Esophagus muscularis mucosa (tissue), 4 donors: Measurements from ENCODE around the gene APPL2. TPM values are rescaled to one million over a fixed set of nuclear protein-coding genes. Genes with fewer than 3 reads are reported as not detected.

Experiments used
- DNase-seq: peaks from one replicate; pipeline ENCODE4 v3.0.0-alpha.2; 2017; ENCODE audit errors: extremely low spot score
- H3K27ac ChIP-seq, 4 donors: fragments of 200-600 bp; sonication (generic); replicated peaks in 1 of 4; 1 replicate in 3 of 4; 2 replicates in 1 of 4; pipeline ENCODE4 v1.5.1; 2016 to 2019; ENCODE audit warnings: mild to moderate bottlenecking in 1 of 4
- H3K27me3 ChIP-seq, 4 donors: fragments of 200-600 bp; sonication (generic); one replicate each; pipeline versions ENCODE4 v1.5.1 to v1.6.0; 2016 to 2019
- H3K36me3 ChIP-seq, 4 donors: fragments of 200-600 bp; sonication (generic); one replicate each; pipeline ENCODE4 v1.5.1; 2016 to 2019
- H3K4me1 ChIP-seq, 4 donors: fragments of 200-600 bp; sonication (generic); one replicate each; pipeline ENCODE4 v1.5.1; 2016 to 2019
- H3K4me3 ChIP-seq, 4 donors: fragments of 200-600 bp; sonication (generic); 1 replicate in 2 of 4; 2 replicates in 2 of 4; pipeline ENCODE4 v1.5.1; 2016 to 2019; ENCODE audit warnings: mild to moderate bottlenecking in 4 of 4, moderate library complexity in 1 of 4
- H3K9me3 ChIP-seq, 4 donors: fragments of 200-600 bp; sonication (generic); 1 replicate in 3 of 4; 2 replicates in 1 of 4; pipeline ENCODE4 v1.5.1; 2016 to 2019
- EP300 ChIP-seq: sonication (generic); formaldehyde crosslinking; IDR thresholded peaks from one replicate; pipeline ENCODE4 v1.6.1; 2017; ENCODE audit warnings: antibody characterized with exemption
- POLR2A ChIP-seq: fragments of 450-650 bp; IDR thresholded peaks from one replicate; pipeline ENCODE4 v1.6.1; 2017; ENCODE audit warnings: antibody characterized with exemption, moderate library complexity, mild to moderate bottlenecking, low read depth
- POLR2AphosphoS5 ChIP-seq, 2 donors: sonication (generic); formaldehyde crosslinking; IDR thresholded peaks; one replicate each; pipeline ENCODE4 v1.6.1; 2017; ENCODE audit warnings: antibody characterized with exemption in 2 of 2
- WGBS: methylation state at CpG from one replicate; pipeline ENCODE4 v1.1.5; 2018; 5-methylcytosine and 5-hydroxymethylcytosine counted together
- intact Hi-C: fragments of 100-400 bp; cut with DNase I; formaldehyde crosslinking; loops from one replicate; pipeline ENCODE4 v1.15.1; 2023
- total RNA-seq, 4 donors: library from RNA; depleted of rRNA; stranded (reverse); fragments of >200 nt; gene quantifications; one replicate each; pipeline versions ENCODE4 v1.1.0 to v1.2.1, GENCODE V29; 2016
- TF ChIP-seq, protein P1 (sequence below), 3 experiments: fragments of 200-600 bp in 2 of 3; fragments of 450-650 bp in 1 of 3; sonication (generic) in 2 of 3; IDR thresholded peaks; one replicate each; pipeline ENCODE4 v1.5.1; 2017 to 2019; ENCODE audit warnings: antibody characterized with exemption in 3 of 3, mild to moderate bottlenecking in 2 of 3, moderate library complexity in 1 of 3

The APPL2 gene
- total RNA-seq, 4 donors from 2014 or later, result 16.6 to 30.0 (median 23.3) TPM

GRCh38 chr12:105264771-105265170 is 28.8 kb upstream of the APPL2 start:
- DNase-seq, result peak; percentile 74
- H3K9me3 ChIP-seq, result no peaks in the 10 kb centered on the region
- H3K27ac ChIP-seq, result no peak overlapping the region
- intact Hi-C loops, result no loop called here
- H3K4me3 ChIP-seq, result no peak overlapping the region
- TF ChIP-seq EP300 (no peak), POLR2AphosphoS5 (IDR thresholded peaks at IDR 0.05) (no peak), POLR2A (no peak)
- TF ChIP-seq, protein P1, sequence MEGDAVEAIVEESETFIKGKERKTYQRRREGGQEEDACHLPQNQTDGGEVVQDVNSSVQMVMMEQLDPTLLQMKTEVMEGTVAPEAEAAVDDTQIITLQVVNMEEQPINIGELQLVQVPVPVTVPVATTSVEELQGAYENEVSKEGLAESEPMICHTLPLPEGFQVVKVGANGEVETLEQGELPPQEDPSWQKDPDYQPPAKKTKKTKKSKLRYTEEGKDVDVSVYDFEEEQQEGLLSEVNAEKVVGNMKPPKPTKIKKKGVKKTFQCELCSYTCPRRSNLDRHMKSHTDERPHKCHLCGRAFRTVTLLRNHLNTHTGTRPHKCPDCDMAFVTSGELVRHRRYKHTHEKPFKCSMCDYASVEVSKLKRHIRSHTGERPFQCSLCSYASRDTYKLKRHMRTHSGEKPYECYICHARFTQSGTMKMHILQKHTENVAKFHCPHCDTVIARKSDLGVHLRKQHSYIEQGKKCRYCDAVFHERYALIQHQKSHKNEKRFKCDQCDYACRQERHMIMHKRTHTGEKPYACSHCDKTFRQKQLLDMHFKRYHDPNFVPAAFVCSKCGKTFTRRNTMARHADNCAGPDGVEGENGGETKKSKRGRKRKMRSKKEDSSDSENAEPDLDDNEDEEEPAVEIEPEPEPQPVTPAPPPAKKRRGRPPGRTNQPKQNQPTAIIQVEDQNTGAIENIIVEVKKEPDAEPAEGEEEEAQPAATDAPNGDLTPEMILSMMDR (IDR thresholded peaks at IDR 0.05), result no peak
- peaks cover 0 to 9% (median 0%) of the 10 kb centered on the region in 4 donors for H3K27me3 ChIP-seq
- no peaks in the 10 kb centered on the region for H3K36me3 ChIP-seq
- no peaks in the 10 kb centered on the region for H3K4me1 ChIP-seq
- 94% methylated on average over 4 of the region's 4 CpGs for WGBS

DNA sequence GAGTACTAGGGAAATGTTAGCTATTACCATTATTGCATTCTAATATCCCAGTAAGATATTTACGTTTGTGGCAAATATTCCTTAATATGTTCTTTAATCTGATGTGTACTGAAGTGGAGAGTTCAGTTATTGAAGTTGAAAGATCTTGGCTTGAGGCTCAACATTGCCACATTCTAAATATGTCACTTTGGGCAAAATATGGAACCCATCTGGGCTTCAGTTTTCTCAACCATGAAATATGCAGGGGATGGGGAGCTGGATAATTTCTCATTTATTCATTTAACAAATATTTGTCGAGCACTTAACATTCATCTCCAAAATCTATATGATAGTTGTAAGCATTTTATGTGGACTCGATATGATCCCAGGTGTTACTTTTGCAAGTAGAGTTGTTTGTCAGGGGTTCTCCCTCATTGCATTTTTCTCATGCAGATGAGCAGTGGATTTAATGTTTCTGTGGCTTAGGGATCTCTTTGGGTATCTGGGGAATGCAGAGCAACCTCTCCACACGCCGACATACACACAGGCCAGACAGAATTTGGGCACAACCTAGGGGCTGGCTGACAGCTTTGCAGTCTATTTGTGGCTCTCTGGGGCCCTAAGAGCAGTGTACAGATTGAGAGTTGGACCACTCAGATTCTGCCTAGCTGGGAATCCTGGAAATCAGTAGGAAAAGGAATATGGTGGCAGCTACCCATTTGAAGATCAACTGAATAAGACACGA is 26.6 kb upstream of the APPL2 start:
- no peaks in the 10 kb centered on the region for H3K9me3 ChIP-seq
- H3K27ac ChIP-seq, result no peak overlapping the region
- peaks cover 0 to 16% (median 0%) of the 10 kb centered on the region in 4 donors for H3K27me3 ChIP-seq
- TF ChIP-seq EP300, result no peak
- no peak for TF ChIP-seq POLR2AphosphoS5 (IDR thresholded peaks at IDR 0.05)
- TF ChIP-seq, protein P1 (IDR thresholded peaks at IDR 0.05), result no peak
- no peak for TF ChIP-seq POLR2A
- no peak overlapping the region for H3K4me3 ChIP-seq
- peak; percentile 21 for DNase-seq
- no peaks in the 10 kb centered on the region for H3K36me3 ChIP-seq
- no peaks in the 10 kb centered on the region for H3K4me1 ChIP-seq
- intact Hi-C loops, result no loop called here
- 89% methylated on average over 6 of the region's 6 CpGs for WGBS

GRCh38 chr12:105261010-105261409 is 25.0 kb upstream of the APPL2 start:
- no peak overlapping the region for H3K27ac ChIP-seq
- no peaks in the 10 kb centered on the region for H3K9me3 ChIP-seq
- no peaks in the 10 kb centered on the region for H3K36me3 ChIP-seq
- H3K4me3 ChIP-seq, result no peak overlapping the region
- peaks cover 0 to 16% (median 0%) of the 10 kb centered on the region in 4 donors for H3K27me3 ChIP-seq
- WGBS, result 68% methylated on average over 2 of the region's 2 CpGs
- intact Hi-C loops, result no loop called here
- DNase-seq, result no peak
- TF ChIP-seq, protein P1 (IDR thresholded peaks at IDR 0.05), result no peak
- TF ChIP-seq POLR2AphosphoS5 (IDR thresholded peaks at IDR 0.05) (no peak), EP300 (no peak), POLR2A (no peak)
- H3K4me1 ChIP-seq, result no peaks in the 10 kb centered on the region

DNA sequence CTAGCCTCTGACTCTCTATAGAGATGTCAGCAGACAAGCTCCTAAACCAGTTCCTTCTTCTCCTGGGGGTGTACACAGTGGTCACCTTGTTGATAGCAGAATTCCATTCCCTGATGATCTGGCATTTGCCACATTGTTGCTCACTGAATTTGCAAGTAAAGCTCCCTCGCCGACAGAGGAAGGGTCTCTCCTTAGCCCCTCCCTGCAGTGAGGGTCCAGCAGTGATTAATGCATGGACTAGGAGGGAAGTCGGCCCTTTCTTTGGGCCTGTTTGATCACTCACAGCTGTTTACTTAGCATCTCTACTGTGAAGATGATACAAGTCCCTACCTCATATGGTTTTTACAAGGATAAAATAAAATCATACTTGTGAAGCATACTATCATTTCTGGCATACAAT is 23.3 kb upstream of the APPL2 start:
- peaks cover 0 to 16% (median 0%) of the 10 kb centered on the region in 4 donors for H3K27me3 ChIP-seq
- H3K4me1 ChIP-seq, result no peaks in the 10 kb centered on the region
- no peaks in the 10 kb centered on the region for H3K9me3 ChIP-seq
- no peak for DNase-seq
- H3K4me3 ChIP-seq, result no peak overlapping the region
- no peak for TF ChIP-seq EP300
- TF ChIP-seq POLR2A, result no peak
- TF ChIP-seq POLR2AphosphoS5 (IDR thresholded peaks at IDR 0.05), result no peak
- TF ChIP-seq, protein P1 (IDR thresholded peaks at IDR 0.05), result no peak
- WGBS, result 34% methylated on average over 2 of the region's 3 CpGs
- intact Hi-C loops, result no loop called here
- no peaks in the 10 kb centered on the region for H3K36me3 ChIP-seq
- H3K27ac ChIP-seq, result no peak overlapping the region

GRCh38 chr12:105257321-105257728 is 21.4 kb upstream of the APPL2 start:
- Histone ChIP-seq H3K9me3 (no peaks in the 10 kb centered on the region), H3K27ac (peak overlapping the region in 1 of 4 donors; percentile 30), H3K36me3 (no peaks in the 10 kb centered on the region), H3K27me3 (peaks cover 0 to 16% (median 0%) of the 10 kb centered on the region in 4 donors), H3K4me3 (no peak overlapping the region), H3K4me1 (no peaks in the 10 kb centered on the region)
- no peak for DNase-seq
- TF ChIP-seq POLR2AphosphoS5 (IDR thresholded peaks at IDR 0.05), result no peak
- TF ChIP-seq EP300, result no peak
- no peak for TF ChIP-seq POLR2A
- TF ChIP-seq, protein P1 (IDR thresholded peaks at IDR 0.05), result no peak
- WGBS, result 65% methylated on average over 4 of the region's 4 CpGs
- intact Hi-C loops, result no loop called here
